GM18951 (cell line): Measurements from ENCODE around the gene PLA2G4F.
"Not testable (repeated sequence)": the region's sequence is repeated elsewhere in the genome, so short reads cannot be mapped to it uniquely, and the experiment has no call there.

Experiments used
- POLR2A ChIP-seq: IDR thresholded peaks from 4 replicates; pipeline ENCODE4 v1.6.1; 2011; ENCODE audit warnings: mild to moderate bottlenecking; ENCODE audit not compliant: insufficient read length, insufficient read depth; ENCODE audit errors: extremely low read depth
- in situ Hi-C: fragments of 300-500 bp; cut with MboI; formaldehyde crosslinking; loops from one replicate; pipeline ENCODE4 v1.12.0; 2022; ENCODE audit warnings: low sequenced_read_pairs, mixed read lengths, inconsistent platforms; ENCODE audit not compliant: unreplicated experiment

Gene PLA2G4F

GRCh38 chr15:42102646-42103235 is 53.7 kb downstream of the PLA2G4F start:
- TF ChIP-seq POLR2A = no peak
- in situ Hi-C loops = no loop called here

- no peak for TF ChIP-seq POLR2A
- in situ Hi-C loops = no loop called here
Measured at GRCh38 chr15:42101861-42102260, 54.6 kb downstream of the PLA2G4F start.

- TF ChIP-seq POLR2A = no peak
- in situ Hi-C loops = no loop called here
Measured at GRCh38 chr15:42100021-42100800, 56.2 kb downstream of the PLA2G4F start.

- no peak for TF ChIP-seq POLR2A
- in situ Hi-C loops = no loop called here
Measured at GRCh38 chr15:42097018-42097417, 59.4 kb downstream of the PLA2G4F start.

- no peak for TF ChIP-seq POLR2A
- in situ Hi-C loops = no loop called here
Measured at GRCh38 chr15:42094512-42094963, 61.9 kb downstream of the PLA2G4F start, which contains the start of gene PLA2G4D. Gene PLA2G4D, minus strand, starts transcription at chr15:42094562. Its CDS starts 103 bp downstream, at chr15:42094459.

- in situ Hi-C loops = no loop called here
- TF ChIP-seq POLR2A = no peak
Measured at GRCh38 chr15:42093966-42094365, 62.5 kb downstream of the PLA2G4F start.

- in situ Hi-C loops = no loop called here
- no peak for TF ChIP-seq POLR2A
Measured at GRCh38 chr15:42092398-42093318, 63.8 kb downstream of the PLA2G4F start.

- in situ Hi-C loops = not testable (repeated sequence)
Measured at GRCh38 chr15:42091753-42092397, 64.6 kb downstream of the PLA2G4F start.

- TF ChIP-seq POLR2A = no peak
- in situ Hi-C loops = no loop called here
Measured at GRCh38 chr15:42090781-42091180, 65.7 kb downstream of the PLA2G4F start.

GRCh38 chr15:42090370-42090769 is 66.1 kb downstream of the PLA2G4F start:
- TF ChIP-seq POLR2A = no peak
- in situ Hi-C loops = no loop called here

GRCh38 chr15:42089942-42090341 is 66.5 kb downstream of the PLA2G4F start:
- in situ Hi-C loops = no loop called here
- no peak for TF ChIP-seq POLR2A
